GM19043 (cell line): ENCODE results near the gene LCN6.

Experiments
- ATAC-seq: cut with Tn5 transposase; IDR thresholded peaks from one replicate; pipeline ENCODE4 v1.9.1; 2021; ENCODE audit warnings: low read depth; ENCODE audit not compliant: unreplicated experiment

Gene LCN6

GRCh38 chr9:136728080-136728547 lies 20.2 kb downstream of the LCN6 start:
- ATAC-seq = no peak

- ATAC-seq = no peak
Measured at GRCh38 chr9:136726631-136727191, 21.6 kb downstream of the LCN6 start.

GRCh38 chr9:136726118-136726517 lies 22.2 kb downstream of the LCN6 start:
- ATAC-seq = no peak

GRCh38 chr9:136725612-136726011 lies 22.7 kb downstream of the LCN6 start:
- no peak for ATAC-seq

GRCh38 chr9:136724772-136725171 lies 23.6 kb downstream of the LCN6 start:
- ATAC-seq = no peak

GRCh38 chr9:136723989-136724388 lies 24.3 kb downstream of the LCN6 start:
- ATAC-seq = no peak

- ATAC-seq = no peak
Measured at GRCh38 chr9:136723362-136723976, 24.9 kb downstream of the LCN6 start.

- ATAC-seq = no peak
Measured at GRCh38 chr9:136722969-136723356, 25.4 kb downstream of the LCN6 start.

- no peak for ATAC-seq
Measured at GRCh38 chr9:136722093-136722968, 26.0 kb downstream of the LCN6 start.

GRCh38 chr9:136721339-136722092 lies 26.8 kb downstream of the LCN6 start:
- no peak for ATAC-seq

- no peak for ATAC-seq
Measured at GRCh38 chr9:136720898-136721338, 27.4 kb downstream of the LCN6 start.

- ATAC-seq = no peak
Measured at GRCh38 chr9:136720251-136720897, 28.0 kb downstream of the LCN6 start.

- ATAC-seq = no peak
Measured at GRCh38 chr9:136719195-136719880, 29.0 kb downstream of the LCN6 start.

GRCh38 chr9:136718345-136719194 lies 29.8 kb downstream of the LCN6 start:
- ATAC-seq = no peak

GRCh38 chr9:136717399-136717798 lies 30.9 kb downstream of the LCN6 start:
- ATAC-seq = no peak

- no peak for ATAC-seq
Measured at GRCh38 chr9:136714893-136715274, 33.4 kb downstream of the LCN6 start.

- no peak for ATAC-seq
Measured at GRCh38 chr9:136714096-136714892, 34.0 kb downstream of the LCN6 start.

- no peak for ATAC-seq
Measured at GRCh38 chr9:136713550-136713949, 34.8 kb downstream of the LCN6 start.
